Measurements from ENCODE around the gene ARRDC1.

- TF ChIP-seq, protein P1, sequence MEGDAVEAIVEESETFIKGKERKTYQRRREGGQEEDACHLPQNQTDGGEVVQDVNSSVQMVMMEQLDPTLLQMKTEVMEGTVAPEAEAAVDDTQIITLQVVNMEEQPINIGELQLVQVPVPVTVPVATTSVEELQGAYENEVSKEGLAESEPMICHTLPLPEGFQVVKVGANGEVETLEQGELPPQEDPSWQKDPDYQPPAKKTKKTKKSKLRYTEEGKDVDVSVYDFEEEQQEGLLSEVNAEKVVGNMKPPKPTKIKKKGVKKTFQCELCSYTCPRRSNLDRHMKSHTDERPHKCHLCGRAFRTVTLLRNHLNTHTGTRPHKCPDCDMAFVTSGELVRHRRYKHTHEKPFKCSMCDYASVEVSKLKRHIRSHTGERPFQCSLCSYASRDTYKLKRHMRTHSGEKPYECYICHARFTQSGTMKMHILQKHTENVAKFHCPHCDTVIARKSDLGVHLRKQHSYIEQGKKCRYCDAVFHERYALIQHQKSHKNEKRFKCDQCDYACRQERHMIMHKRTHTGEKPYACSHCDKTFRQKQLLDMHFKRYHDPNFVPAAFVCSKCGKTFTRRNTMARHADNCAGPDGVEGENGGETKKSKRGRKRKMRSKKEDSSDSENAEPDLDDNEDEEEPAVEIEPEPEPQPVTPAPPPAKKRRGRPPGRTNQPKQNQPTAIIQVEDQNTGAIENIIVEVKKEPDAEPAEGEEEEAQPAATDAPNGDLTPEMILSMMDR (IDR thresholded peaks at IDR 0.05) = no peak
- no peak for TF ChIP-seq EZH2 (IDR thresholded peaks at IDR 0.05)
- TF ChIP-seq EZH2phosphoT487 (IDR thresholded peaks at IDR 0.05) = no peak
These were observed 12.7 kb upstream of the ARRDC1 start for GRCh38 chr9:137592767-137593166.
